Small intestine (tissue), 7 donors: ENCODE results near the gene MRPL36. TPM values are rescaled to one million over a fixed set of nuclear protein-coding genes. Genes with fewer than 3 reads are reported as not detected.
"Not testable (repeated sequence)": the region's sequence is repeated elsewhere in the genome, so short reads cannot be mapped to it uniquely, and the experiment has no call there.

ENCODE experiments used
- DNase-seq, 2 donors: peaks; one replicate each; pipeline versions ENCODE4 v3.0.0 to v3.0.0-alpha.2; 2013
- FAIRE-seq: peaks from 2 replicates; lab custom pipeline; 2012; peaks lifted over from hg19 to GRCh38; lab: Jason Lieb, UNC
- H3K27ac ChIP-seq, 3 donors: one replicate each; pipeline ENCODE4 v1.5.1; 2013; ENCODE audit warnings: low read length in 2 of 3, mild to moderate bottlenecking in 2 of 3, control low read depth in 1 of 3, inconsistent platforms in 1 of 3, low read depth in 1 of 3, moderate library complexity in 1 of 3
- H3K27me3 ChIP-seq, 3 donors: one replicate each; pipeline ENCODE4 v1.6.1; 2013; ENCODE audit warnings: low read length in 3 of 3, inconsistent platforms in 1 of 3; ENCODE audit not compliant: control insufficient read depth in 3 of 3, insufficient read depth in 3 of 3
- H3K36me3 ChIP-seq, 3 donors: one replicate each; pipeline ENCODE4 v1.6.1; 2013; ENCODE audit warnings: low read length in 3 of 3, inconsistent platforms in 1 of 3, low read depth in 1 of 3, mild to moderate bottlenecking in 1 of 3, moderate library complexity in 1 of 3; ENCODE audit not compliant: control insufficient read depth in 3 of 3, insufficient read depth in 2 of 3
- H3K4me1 ChIP-seq, 3 donors: one replicate each; pipeline ENCODE4 v1.6.1; 2013; ENCODE audit warnings: low read length in 2 of 3, inconsistent platforms in 1 of 3, low read depth in 1 of 3, mild to moderate bottlenecking in 1 of 3, moderate library complexity in 1 of 3; ENCODE audit not compliant: control insufficient read depth in 3 of 3, insufficient read depth in 2 of 3
- H3K4me3 ChIP-seq, 3 donors: one replicate each; pipeline ENCODE4 v1.5.1; 2013; ENCODE audit warnings: low read length in 3 of 3, control low read depth in 1 of 3, inconsistent platforms in 1 of 3, low read depth in 1 of 3, mild to moderate bottlenecking in 1 of 3, moderate library complexity in 1 of 3
- H3K9me3 ChIP-seq, 2 donors: one replicate each; pipeline ENCODE4 v1.6.1; 2013; ENCODE audit warnings: low read depth in 1 of 2, low read length in 1 of 2; ENCODE audit not compliant: control insufficient read depth in 2 of 2, insufficient read depth in 1 of 2
- WGBS, 3 donors: extraction: QIAGEN DNeasy Blood & Tissue Kit; methylation state at CpG; one replicate each; pipeline ENCODE4 v1.1.7; 2013; 5-methylcytosine and 5-hydroxymethylcytosine counted together
- polyA plus RNA-seq, 4 donors: library from polyadenylated mRNA; stranded (reverse) in 3 of 4; unstranded in 1 of 4; fragments of 200-250 nt in 3 of 4; fragments of 120-200 nt in 1 of 4; gene quantifications; one replicate each; pipeline versions ENCODE4 v1.2.1 to v1.2.3, GENCODE V29; 2013
- donor health status: healthy with polysubstance abuse.
- donor health status: control.
- donor health status: control.
- donor health status: Bipolar disorder and iron deficiency.
- donor health status: healthy.

The MRPL36 gene
- polyA plus RNA-seq, 4 donors: 30.9 to 101 (median 75.8) TPM

GRCh38 chr5:1820926-1821325 lies 21.3 kb upstream of the MRPL36 start:
- H3K9me3 ChIP-seq: peaks cover 0 to 6% of the 10 kb centered on the region in 2 donors
- H3K4me1 ChIP-seq: no peaks in the 10 kb centered on the region
- H3K27ac ChIP-seq: no peak overlapping the region
- DNase-seq (no peak), FAIRE-seq (no peak)
- H3K4me3 ChIP-seq: no peak overlapping the region
- no peaks in the 10 kb centered on the region for H3K27me3 ChIP-seq
- H3K36me3 ChIP-seq: peaks cover 3 to 63% (median 14%) of the 10 kb centered on the region in 3 donors
- 94 to 98% (median 96%) methylated on average over 4 of the region's 4 CpGs for WGBS, 3 donors

GRCh38 chr5:1820381-1820780 lies 20.7 kb upstream of the MRPL36 start:
- H3K4me3 ChIP-seq: no peak overlapping the region
- H3K27ac ChIP-seq: no peak overlapping the region
- H3K27me3 ChIP-seq: no peaks in the 10 kb centered on the region
- H3K9me3 ChIP-seq: peaks cover 0 to 6% of the 10 kb centered on the region in 2 donors
- WGBS, 3 donors: 87 to 96% (median 89%) methylated on average over 12 of the region's 12 CpGs
- no peaks in the 10 kb centered on the region for H3K4me1 ChIP-seq
- DNase-seq (no peak), FAIRE-seq (no peak)
- peaks cover 5 to 67% (median 19%) of the 10 kb centered on the region in 3 donors for H3K36me3 ChIP-seq

- FAIRE-seq (no peak), DNase-seq (no peak)
- H3K36me3 ChIP-seq: peaks cover 12 to 67% (median 25%) of the 10 kb centered on the region in 3 donors
- WGBS, 3 donors: 95 to 96% (median 95%) methylated on average over 2 of the region's 2 CpGs
- H3K4me1 ChIP-seq: no peaks in the 10 kb centered on the region
- no peak overlapping the region for H3K4me3 ChIP-seq
- H3K9me3 ChIP-seq: peaks cover 0 to 6% of the 10 kb centered on the region in 2 donors
- H3K27me3 ChIP-seq: no peaks in the 10 kb centered on the region
- no peak overlapping the region for H3K27ac ChIP-seq
Observed at GRCh38 chr5:1819458-1819857, 19.8 kb upstream of the MRPL36 start.

- FAIRE-seq (no peak), DNase-seq (no peak)
- Histone ChIP-seq H3K4me1 (no peaks in the 10 kb centered on the region), H3K27me3 (no peaks in the 10 kb centered on the region), H3K27ac (no peak overlapping the region), H3K9me3 (peaks cover 0 to 6% of the 10 kb centered on the region in 2 donors), H3K36me3 (peaks cover 13 to 68% (median 27%) of the 10 kb centered on the region in 3 donors), H3K4me3 (no peak overlapping the region)
- 84 to 92% (median 88%) methylated on average over 5 of the region's 5 CpGs for WGBS, 3 donors
Observed at GRCh38 chr5:1818784-1819183, 19.1 kb upstream of the MRPL36 start.

GRCh38 chr5:1817261-1818043 lies 17.8 kb upstream of the MRPL36 start:
- Histone ChIP-seq H3K4me1 (no peaks in the 10 kb centered on the region), H3K27ac (no peak overlapping the region), H3K9me3 (peaks cover 0 to 6% of the 10 kb centered on the region in 2 donors), H3K4me3 (no peak overlapping the region), H3K36me3 (peaks cover 17 to 75% (median 31%) of the 10 kb centered on the region in 3 donors), H3K27me3 (no peaks in the 10 kb centered on the region)
- WGBS, 3 donors: 89 to 97% (median 92%) methylated on average over 15 of the region's 15 CpGs
- DNase-seq: no peak
- FAIRE-seq: no peak

GRCh38 chr5:1816495-1817089 lies 17.0 kb upstream of the MRPL36 start:
- not testable (repeated sequence) for H3K4me1 ChIP-seq, H3K27me3 ChIP-seq, H3K27ac ChIP-seq, H3K4me3 ChIP-seq, DNase-seq, FAIRE-seq, H3K9me3 ChIP-seq
- peaks cover 19 to 72% (median 31%) of the 10 kb centered on the region in 3 donors for H3K36me3 ChIP-seq
- 96 to 98% (median 97%) methylated on average over 15 to 18 of the region's 18 CpGs for WGBS, 3 donors

- Histone ChIP-seq H3K9me3 (peaks cover 0 to 4% of the 10 kb centered on the region in 2 donors), H3K27ac (no peak overlapping the region), H3K4me1 (no peaks in the 10 kb centered on the region), H3K36me3 (peaks cover 21 to 66% (median 37%) of the 10 kb centered on the region in 3 donors), H3K4me3 (no peak overlapping the region), H3K27me3 (no peaks in the 10 kb centered on the region)
- DNase-seq: no peak
- FAIRE-seq: no peak
- WGBS, 3 donors: 94 to 97% (median 97%) methylated on average over 15 to 17 of the region's 17 CpGs
Observed at GRCh38 chr5:1815881-1816292, 16.2 kb upstream of the MRPL36 start.

GRCh38 chr5:1815071-1815786 lies 15.6 kb upstream of the MRPL36 start:
- Histone ChIP-seq H3K9me3 (peaks cover 0 to 4% of the 10 kb centered on the region in 2 donors), H3K36me3 (peaks cover 25 to 63% (median 37%) of the 10 kb centered on the region in 3 donors), H3K4me3 (no peak overlapping the region), H3K27me3 (no peaks in the 10 kb centered on the region), H3K4me1 (no peaks in the 10 kb centered on the region), H3K27ac (no peak overlapping the region)
- WGBS, 3 donors: 96 to 99% (median 98%) methylated on average over 18 of the region's 18 CpGs
- FAIRE-seq (no peak), DNase-seq (no peak)
